Right lung (tissue), 5 donors: ENCODE measurements around the gene RARA. TPM values are rescaled to one million over a fixed set of nuclear protein-coding genes. Genes with fewer than 3 reads are reported as not detected.

Source experiments
- DNase-seq, 2 donors: peaks; one replicate each; pipeline ENCODE4 v3.0.0-alpha.2; 2013
- polyA plus RNA-seq, 5 donors: library from polyadenylated mRNA; unstranded; fragments of 120-200 nt; gene quantifications; one replicate each; pipeline versions ENCODE4 v1.2.1 to v1.2.3, GENCODE V29; 2013; ENCODE audit warnings: inconsistent platforms in 1 of 5, low replicate concordance in 1 of 5; ENCODE audit not compliant: insufficient read length in 5 of 5, insufficient read depth in 1 of 5

RARA gene
- polyA plus RNA-seq, 5 donors: 35.5 to 65.3 (median 49.7) TPM

DNA sequence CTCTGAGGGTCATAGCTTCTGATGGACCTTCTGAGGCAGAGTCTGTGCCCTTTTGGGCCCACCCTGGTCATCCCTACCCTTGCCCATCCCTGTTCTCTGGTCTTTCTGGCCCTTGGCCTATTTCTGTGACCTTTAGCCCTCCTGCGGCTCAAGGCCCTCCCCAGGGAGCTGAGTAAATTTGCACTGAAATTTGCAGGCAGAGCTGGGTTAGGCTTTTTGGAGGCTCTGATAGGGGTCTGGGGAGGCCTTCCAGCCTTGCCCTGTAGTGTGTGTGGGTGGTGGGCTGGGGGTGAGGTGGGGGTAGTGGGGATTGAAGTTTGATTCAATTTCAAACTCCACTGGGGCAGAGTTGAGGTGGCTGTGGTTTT, 17.8 kb downstream of the RARA start:
- no peak for DNase-seq

DNA sequence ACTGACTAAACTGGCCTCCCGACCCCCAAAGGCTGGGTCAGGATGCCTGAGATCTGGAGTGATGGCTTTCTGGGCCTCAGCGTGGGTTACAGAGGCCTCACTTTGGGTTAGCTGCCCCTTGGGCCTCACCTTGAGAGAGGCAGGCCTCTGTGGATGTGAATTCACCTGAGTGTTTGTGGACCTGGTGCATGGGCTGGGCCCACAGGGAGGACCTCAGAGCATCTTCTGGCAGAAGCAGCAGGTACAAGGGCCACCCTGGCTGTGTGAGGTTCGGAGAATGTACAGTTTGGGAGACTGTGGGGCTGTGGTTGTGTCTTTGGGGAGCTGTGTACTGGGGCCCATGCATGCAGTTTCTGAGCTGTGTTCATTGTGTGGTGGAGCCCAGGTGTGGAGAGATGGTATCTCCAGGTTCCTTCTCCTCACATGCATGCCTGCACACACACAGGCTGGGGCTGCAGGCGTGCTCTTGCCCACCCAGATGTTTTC, 18.3 kb downstream of the RARA start:
- DNase-seq: no peak

DNA sequence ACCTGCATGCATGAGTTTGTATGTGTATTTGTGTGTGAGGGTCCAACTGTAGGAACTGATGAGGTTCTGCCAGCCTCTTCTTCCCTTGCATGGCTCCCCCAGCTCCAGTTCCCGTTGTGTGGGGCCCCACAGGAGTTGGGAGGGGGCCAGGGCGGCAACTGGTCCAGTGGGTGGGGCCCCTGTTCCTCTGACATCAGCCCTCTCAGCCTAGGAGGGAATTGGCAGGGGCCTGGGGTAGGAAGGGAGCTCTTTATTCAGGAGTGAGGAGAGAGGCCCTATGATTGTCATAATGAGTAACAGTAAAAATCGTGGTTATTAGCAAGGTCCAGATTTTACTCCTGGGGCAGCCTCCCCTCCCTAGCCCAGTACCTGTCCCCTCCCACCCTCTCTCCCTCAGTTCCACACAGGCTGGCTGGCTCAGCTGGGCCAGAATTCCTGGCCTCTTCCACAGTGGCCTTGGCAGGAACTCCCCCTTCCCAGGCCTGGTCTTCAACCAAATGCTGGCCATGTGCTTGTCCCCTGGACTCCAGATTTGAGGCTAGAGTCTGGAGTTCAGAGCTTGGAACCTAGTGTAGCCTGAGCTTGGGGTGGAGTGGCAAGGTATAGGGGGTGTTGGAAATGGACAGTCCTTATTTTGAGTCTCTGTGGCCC, 18.9 kb downstream of the RARA start:
- no peak for DNase-seq

DNA sequence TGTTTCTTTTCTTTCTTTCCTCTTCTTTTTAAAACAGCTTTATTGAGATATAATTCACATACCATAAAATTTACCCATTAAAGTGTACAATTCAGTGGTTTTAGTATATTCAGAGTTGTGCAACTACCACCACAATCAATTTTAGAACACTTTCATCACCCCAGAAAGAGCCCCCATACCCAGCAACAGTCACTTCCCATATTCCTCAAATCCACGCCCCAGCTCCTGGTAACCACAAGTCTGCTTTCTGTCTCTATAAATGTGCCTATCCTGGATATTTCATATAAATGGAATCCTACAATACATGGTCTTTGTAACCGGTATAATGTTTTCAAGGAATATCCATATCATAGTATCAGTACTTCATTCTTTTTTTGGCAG, 19.4 kb downstream of the RARA start:
- DNase-seq: no peak

DNA sequence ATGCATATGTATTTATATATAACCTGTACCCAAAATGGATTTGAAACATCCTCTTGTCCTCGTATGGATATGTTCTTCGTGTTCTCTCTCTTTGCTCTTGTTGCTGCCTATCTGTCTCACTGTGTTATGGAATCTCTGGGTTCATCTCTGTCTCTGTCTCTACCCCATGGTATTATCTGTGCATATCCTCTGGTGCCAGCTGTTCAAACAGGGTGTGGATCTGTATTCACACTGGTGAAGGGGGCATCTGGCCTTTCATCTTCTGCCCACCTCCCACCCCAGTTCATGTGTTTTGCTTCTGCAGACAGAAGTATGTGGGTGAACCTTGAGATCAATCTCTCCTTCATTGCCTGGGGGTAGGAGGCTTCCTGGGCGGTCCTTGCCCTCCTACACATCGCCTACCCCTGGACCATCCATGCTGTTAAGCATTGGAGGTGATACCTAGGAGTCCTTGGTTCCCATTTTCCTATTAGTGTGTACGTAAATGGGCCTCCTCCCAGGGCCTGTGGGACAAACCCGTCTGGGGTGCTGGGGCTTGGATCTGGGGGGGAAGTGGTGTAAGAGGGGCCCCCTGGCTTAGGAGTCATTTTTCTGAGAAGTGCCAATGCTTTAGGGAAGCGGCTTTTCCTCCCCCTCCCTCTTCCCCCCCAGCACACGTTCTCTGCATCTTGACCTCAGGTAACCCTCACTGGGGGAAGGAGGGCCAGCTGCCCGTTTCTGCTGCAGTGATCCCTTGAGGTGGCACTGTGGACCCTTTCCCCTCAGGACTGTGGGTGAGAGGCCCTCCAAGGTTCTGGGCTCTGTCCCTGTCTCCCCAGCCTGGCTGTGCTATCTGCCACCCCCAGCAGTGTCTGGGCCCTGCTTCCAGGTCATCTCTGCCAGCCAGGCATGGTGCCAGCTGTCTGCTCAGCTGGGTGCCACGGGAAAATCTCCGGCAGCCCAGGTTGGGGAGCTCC, 21.1 kb downstream of the RARA start:
- DNase-seq: no peak

DNA sequence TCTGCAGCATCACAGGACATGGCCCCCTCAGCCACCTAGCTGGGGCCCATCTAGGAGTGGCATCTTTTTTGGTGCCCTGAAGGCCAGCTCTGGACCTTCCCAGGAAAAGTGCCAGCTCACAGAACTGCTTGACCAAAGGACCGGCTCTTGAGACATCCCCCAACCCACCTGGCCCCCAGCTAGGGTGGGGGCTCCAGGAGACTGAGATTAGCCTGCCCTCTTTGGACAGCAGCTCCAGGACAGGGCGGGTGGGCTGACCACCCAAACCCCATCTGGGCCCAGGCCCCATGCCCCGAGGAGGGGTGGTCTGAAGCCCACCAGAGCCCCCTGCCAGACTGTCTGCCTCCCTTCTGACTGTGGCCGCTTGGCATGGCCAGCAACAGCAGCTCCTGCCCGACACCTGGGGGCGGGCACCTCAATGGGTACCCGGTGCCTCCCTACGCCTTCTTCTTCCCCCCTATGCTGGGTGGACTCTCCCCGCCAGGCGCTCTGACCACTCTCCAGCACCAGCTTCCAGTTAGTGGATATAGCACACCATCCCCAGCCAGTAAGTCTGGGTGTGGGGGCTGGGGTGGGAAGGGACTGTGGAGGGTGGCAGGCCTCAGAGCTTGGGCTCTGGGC, 22.0 kb downstream of the RARA start:
- DNase-seq: no peak

DNA sequence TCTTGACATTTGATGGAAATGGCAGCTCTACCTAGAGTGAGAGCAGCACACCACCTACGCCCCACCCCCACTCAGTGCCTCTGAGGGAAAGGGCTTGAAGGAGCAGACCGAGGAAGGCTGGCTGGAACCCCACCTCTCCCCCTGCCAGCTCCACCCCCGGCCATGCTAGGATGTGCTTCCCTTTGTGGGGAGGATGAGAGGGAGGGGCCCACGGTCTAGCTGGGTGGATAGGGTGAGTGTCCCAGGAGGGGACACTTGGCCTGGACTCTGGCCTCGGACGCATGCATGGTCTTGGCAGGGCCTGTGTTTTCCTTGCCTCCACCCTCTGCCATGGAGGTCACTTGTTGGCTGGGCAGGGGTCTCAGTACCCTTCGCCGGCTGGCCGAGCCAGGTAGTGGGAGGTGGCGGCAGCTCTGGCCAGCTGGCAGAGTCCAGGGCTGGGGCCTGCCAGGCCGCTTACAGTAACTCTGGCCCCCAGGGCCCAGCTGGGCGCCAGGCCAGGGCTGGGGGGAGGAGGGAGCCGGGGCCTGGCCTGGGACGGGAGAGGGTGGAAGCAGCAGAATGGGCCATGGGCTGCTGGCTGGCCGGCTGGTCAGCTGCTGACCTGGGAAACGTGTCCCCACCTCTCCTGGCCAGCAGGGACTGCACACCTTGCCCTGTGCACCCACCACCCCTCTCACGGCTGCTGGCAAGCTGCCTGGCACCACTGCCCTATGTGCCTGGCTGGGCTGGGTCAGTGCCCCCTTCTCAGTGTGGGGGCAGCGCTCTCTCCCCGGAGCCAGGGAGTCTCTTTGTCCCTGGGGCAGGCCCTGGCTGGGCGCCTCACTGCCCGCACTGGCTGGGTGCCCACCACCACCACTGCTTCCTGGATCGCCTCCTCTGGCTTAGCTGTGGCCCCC, 23.0 kb downstream of the RARA start:
- peak; percentile 82 to 85 for DNase-seq

DNA sequence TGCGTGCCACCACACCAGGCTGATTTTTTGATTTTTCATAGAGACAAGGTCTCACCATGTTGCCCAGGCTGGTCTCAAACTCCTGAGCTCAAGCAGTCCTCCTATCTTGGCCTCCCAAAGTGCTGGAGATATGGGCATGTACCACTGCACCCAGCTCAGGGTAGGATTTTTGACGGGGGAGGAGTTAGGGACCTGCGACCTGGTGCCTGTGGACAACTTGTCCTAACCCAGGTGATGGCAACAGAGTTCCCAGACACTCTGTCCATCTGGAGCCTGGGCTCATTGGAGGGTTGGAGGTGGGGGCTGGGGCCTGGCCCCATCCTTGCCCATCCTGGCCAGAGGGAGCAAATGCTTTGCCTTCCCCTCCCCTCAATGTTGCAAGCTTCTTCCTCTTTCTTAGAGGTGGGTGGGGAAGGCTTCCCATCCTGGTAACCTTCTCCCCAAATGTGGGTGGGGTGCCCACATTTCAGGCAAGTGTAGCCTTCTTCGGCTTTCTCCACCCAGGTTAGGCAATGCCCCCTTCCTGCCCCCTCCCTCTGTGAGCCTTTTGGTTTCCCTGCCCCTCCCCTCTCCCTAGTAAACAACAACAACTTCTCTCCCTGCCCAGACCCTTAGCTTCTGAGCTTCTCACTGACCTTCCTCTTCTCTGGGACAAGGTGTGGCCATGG, 24.9 kb downstream of the RARA start:
- no peak for DNase-seq

DNA sequence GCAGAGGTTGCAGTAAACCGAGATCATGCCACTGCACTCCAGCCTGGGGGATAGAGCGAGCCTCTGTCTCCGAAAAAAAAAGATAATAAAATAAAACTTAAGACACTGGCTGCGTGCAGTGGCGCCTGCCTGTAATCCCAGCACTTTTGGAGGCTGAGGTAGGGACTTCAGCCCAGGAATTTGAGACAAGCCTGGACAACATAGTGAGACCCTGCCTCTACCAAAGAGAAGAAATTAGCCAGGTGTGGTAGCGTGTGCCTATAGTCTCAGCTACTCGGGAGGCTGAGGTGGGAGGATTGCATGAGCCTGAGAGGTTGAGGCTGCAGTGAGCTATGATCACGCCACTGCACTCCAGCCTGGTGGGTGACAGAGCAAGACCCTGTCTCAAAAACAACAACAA, 26.6 kb downstream of the RARA start:
- DNase-seq: no peak

DNA sequence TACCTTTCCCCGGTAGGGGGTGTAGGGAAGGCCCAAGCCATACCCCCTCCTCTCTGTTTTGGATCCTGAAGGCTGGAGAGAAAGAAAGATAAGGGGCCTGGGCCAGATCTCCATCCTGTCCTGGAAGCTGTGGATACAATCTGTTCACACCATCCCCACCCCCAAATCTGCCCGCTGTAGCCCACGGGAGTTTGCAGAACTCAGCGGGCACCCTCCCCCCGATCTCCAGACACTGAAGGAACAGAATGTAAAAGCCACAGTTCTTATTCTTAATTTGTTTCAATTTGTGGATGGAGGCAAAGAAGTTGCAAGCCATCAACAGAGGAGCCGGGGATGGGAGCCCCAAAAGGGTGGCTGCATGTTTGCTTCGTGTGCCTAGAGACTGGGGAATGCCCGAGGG, 28.4 kb downstream of the RARA start:
- no peak for DNase-seq

DNA sequence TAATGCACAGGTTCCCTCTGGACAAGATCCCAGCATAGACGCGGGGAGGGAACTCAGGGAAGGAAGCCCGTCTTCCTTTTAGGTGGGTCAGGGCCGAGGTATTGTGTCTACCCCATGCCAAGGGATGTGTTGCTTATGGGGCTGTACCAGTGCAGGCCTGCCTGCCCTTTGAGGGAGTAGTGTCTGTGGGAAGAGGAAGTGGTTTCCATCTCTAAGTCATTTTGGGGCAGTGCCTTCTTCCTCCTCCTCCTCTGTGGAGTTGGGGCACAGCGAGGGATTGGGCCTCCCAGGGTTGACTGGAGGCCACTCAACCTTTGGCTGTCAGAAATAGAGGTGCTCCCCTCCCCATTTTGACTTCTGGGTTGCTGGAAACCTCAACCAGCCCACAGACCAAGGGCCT, 29.1 kb downstream of the RARA start:
- no peak for DNase-seq

DNA sequence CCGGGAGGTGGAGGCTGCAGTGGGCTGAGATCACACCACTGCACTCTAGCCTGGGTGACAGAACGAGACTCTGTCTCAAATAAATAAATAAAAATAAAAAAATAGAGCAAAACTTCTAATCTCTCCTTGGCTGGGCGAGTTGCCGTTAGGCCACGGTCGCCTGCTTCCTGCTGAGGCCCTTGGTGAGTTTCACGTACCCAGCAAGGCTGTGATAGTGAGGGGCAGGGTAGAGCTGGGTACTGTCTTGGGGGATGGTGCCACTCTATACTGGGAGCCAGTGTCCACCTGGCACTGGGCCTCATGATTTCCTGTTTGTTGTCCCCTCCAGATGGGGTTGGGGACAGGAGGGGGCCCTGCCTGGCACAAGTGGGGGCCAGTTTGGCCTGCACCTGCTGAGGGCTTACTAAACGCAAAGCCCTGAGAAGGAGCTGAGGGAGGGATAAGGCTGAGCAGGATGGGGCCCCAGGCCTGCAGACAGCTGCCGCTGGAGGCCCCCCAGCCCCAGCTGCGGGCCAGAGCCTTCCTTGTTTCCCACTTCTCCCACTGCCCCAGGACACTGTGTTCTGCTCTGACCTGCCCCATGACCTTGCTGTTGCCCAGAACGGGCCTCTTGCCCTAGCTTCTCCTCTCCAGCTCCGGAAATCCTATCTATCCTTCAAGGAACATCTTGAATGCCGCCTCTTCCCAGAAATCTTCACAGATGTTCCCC, 30.1 kb downstream of the RARA start:
- no peak for DNase-seq

DNA sequence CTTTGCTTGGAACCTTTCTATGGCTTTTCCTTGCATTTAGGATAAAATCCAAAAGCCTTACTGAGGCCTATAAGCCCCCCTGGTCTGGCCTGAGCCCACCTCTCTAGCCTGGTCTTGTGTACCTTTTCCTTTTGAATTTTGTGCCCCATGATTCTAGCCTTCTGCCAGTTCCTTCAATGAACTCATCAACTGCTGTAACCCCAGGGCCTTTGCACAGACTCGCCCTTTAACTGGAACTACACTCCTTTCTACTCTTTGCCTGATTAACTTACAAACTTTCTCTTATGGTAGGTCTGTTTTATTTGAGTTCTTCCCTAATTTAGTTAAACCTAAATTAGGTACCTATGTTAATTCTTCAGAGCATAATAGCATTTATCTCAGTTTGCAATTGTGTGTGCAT, 31.3 kb downstream of the RARA start:
- no peak for DNase-seq

DNA sequence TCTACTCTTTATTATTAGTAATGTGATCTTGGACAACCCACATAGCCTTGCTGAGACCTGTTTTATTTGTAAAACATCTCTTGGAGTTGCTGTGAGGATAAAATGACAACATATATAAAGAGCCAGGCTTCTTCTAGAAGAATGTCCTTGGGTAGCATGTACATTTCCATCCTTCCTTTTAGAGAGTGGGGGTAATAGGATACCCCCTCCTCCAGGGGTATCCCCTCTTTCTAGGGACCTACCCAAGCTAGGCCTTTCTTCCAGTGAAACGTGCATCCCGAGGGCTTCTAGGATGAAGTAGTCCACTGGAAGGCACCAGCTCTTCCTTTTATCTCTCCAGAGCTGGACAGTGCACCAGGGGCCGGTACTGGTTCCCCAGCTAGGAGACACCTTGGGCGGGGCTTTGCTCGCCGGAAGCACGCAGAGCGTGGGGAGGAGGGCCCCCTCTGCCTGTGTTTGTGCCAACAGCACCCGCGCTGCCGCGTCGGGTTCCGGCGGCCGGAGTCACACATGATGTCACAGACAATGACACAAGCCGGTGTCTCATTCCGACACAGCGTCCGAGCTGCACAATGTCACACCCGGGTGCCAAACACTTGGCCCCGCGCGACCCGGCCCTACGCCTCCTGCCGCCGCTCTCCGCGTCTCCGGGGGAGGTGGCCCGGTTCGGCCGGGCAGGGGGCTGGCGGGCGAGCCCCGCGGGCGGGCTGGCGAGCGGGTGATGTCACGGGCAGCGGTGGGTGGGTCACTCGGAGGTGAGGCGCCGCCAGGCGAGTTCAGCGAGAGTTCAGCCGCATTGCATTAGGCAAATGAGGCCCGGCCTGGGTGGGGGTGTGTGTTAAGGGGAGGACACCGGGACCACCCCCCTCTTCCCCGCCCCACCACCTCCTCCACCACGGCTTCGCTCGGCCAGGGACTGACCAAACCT, 32.2 kb downstream of the RARA start:
- peak; percentile 75 to 76 for DNase-seq

DNA sequence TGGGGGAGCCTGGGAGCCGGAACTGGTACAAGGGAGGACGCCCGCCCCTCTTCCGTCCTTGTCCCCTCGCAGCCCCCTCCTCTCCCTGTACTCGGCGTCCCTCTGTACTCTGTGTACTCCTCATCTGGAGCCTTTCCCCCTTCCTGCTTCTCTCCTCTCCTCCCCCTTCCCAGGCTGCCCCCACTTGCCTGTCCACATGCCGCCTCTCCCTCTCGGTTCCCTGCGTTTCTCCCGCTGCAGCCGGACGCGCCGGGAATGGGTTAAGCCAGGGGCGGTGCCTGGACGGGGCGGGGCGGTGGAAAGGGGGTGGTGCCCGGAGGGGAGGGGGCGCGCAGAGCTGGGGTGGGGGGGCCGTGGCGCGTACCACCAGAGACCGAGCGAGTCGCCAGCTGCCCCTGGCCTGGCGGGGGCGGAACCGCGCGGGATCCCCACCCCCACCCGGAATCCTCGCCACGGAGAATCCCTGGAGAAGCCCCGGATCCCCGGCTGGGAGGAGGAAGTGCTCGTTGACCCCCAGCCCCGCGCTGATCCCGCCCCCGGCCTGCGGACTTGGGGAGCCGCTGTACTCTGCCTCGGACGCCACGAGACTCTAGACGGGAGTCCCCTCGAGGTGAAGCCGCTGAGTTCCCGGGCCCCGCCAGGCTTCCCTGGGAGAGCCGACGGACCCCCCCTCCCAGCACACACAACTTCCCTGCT, 33.0 kb downstream of the RARA start:
- DNase-seq: peak in 1 of 2 donors; percentile 80

DNA sequence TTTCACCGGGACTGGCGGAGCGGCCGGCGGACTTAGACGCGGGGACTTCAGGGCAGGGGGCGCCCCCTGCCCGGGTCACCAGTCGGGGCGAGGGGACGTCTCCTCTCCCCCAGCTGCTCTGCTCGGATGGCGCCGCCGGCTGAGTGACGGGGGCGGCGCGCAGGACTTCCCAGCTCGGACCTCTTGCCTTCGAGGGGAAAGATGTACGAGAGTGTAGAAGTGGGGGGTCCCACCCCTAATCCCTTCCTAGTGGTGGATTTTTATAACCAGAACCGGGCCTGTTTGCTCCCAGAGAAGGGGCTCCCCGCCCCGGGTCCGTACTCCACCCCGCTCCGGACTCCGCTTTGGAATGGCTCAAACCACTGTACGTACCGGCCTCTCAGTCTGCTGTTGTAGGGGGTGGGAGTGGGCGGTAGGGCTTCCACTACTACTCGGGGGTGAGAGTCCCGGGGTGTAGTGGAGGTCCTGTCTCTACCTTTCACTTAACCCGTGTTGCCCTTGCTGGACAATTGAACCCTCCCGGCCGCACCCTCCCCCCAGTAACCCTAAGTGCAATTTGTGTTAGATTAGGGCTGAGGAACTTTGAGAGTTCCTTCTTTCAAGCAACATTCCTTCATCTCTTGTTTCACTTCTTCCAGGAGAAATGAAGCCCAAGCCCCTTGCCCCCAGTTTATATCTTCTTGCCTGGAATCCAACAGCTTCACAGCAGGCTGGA, 33.7 kb downstream of the RARA start:
- DNase-seq: no peak

DNA sequence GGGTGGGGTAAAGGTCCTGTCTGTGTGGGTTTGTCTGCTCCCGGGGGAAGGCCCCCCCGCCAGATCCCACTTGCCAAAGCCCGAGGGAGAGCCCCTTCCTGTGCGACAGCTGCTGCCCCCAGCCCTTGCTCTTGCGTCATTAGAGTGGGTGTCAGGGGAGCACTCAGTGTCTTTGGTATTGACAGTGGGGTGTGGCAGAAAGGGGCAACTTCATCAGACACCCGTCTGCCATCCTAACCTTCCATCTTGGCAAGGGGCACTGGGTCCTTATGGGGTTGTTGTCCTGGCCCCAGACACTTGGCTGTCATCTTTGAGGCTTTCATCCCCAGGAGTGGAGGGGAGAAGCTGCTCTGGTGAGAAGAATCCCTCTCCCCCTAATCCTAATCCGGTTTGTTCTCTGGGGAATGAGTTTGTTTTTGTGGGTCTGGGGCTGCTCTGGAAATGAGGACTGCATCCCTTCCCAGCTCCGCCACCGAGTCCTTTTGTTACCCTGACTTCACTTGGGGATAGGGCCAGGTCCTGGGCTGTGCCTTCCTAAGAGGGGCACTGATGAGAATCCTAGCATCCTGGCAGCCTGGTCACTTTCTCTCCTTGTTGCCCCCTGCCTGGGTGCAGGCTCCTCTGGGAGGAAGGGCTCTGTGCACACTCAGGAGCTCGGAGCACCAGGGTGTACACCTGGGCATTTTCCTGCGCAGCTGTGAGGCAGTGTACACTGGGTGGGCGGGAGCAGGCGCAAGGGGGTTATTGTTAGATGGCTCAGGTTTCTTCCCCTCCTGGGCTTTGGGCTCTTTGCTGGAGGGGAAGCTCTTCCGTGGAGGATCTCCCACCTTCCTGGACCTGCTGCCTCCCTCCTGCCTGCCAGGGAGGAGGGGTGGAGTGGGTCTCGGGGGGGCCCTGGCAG, 34.5 kb downstream of the RARA start:
- no peak for DNase-seq
